GM12878 (cell line): ENCODE results near the gene DMRTC2. TPM values are rescaled to one million over a fixed set of nuclear protein-coding genes. Genes with fewer than 3 reads are reported as not detected.

Experiments
- ATAC-seq: fragments of 200-7000 bp; cut with Tn5 transposase; 3 replicates; pipeline ENCODE4 v1.9.1; 2020; ENCODE audit warnings: mild to moderate bottlenecking, moderate library complexity
- BruUV-seq: library from RNA; stranded (reverse); fragments of 400-500 nt; replicated peaks from 2 replicates; lab custom pipeline; 2021; lab: Mats Ljungman, UMichigan
- CTCF ChIA-PET: fragments of 300-600 bp; sonication (Branson Sonifier 250); formaldehyde crosslinking; extraction: SDS; loops from one replicate; lab custom pipeline; 2021; ENCODE audit warnings: inconsistent platforms; lab: Yijun Ruan, JAX
- POLR2A ChIA-PET: fragments of 350-600 bp; formaldehyde crosslinking; extraction: SDS; loops from one replicate; lab custom pipeline; 2021; ENCODE audit warnings: inconsistent platforms; lab: Charles Lee
- RAD21 ChIA-PET: fragments of 300-600 bp; sonication (Branson Sonifier 250); formaldehyde crosslinking; loops from one replicate; lab custom pipeline; 2023; ENCODE audit warnings: antibody characterized with exemption; ENCODE audit not compliant: unreplicated experiment; lab: Charles Lee
- SMC1A ChIA-PET: fragments of 300-600 bp; sonication (Branson Sonifier 250); formaldehyde crosslinking; loops from one replicate; lab custom pipeline; 2023; ENCODE audit not compliant: unreplicated experiment, uncharacterized antibody; lab: Charles Lee
- DNase-seq: peaks from one replicate; pipeline ENCODE4 v3.0.0-alpha.2; 2011; ENCODE audit warnings: low read depth, low spot score
- FAIRE-seq: peaks from 3 replicates; lab custom pipeline; 2011; peaks lifted over from hg19 to GRCh38; lab: Jason Lieb, UNC
- H2AFZ ChIP-seq: 2 replicates; pipeline ENCODE4 v1.6.0; 2011; ENCODE audit warnings: low read depth, low read length, control low read depth; ENCODE audit not compliant: control insufficient read depth
- H3K27ac ChIP-seq: 2 replicates; pipeline ENCODE4 v1.5.1; 2011; ENCODE audit warnings: control low read depth; ENCODE audit not compliant: control insufficient read depth, insufficient read depth
- H3K27me3 ChIP-seq, 2 experiments: replicated peaks in 1 of 2; 2 replicates each; pipeline versions ENCODE4 v1.6.0 to v1.6.1; 2011; ENCODE audit warnings: low read length in 1 of 2; ENCODE audit not compliant: control insufficient read depth in 2 of 2, insufficient read depth in 2 of 2
- H3K36me3 ChIP-seq, 2 experiments: 2 replicates each; pipeline ENCODE4 v1.5.1; 2011; ENCODE audit warnings: low read length in 1 of 2; ENCODE audit not compliant: control insufficient read depth in 2 of 2, insufficient read depth in 2 of 2
- H3K4me1 ChIP-seq: 2 replicates; pipeline ENCODE4 v1.6.1; 2011; ENCODE audit warnings: mild to moderate bottlenecking, low read length, moderate library complexity, mixed read lengths; ENCODE audit not compliant: control insufficient read depth, insufficient read depth
- H3K4me2 ChIP-seq: 2 replicates; pipeline ENCODE4 v1.6.0; 2011; ENCODE audit warnings: control low read depth; ENCODE audit not compliant: control insufficient read depth, insufficient read depth
- H3K4me3 ChIP-seq: fragments of 200-600 bp; sonication (generic); 2 replicates; pipeline ENCODE4 v1.5.1; 2016
- H3K79me2 ChIP-seq: 2 replicates; pipeline ENCODE4 v1.6.0; 2011; ENCODE audit warnings: low read length; ENCODE audit not compliant: control insufficient read depth, insufficient read depth
- H3K9ac ChIP-seq: 2 replicates; pipeline ENCODE4 v1.8.0; 2011; ENCODE audit warnings: low read length, control low read depth, mixed read lengths; ENCODE audit not compliant: control insufficient read depth, insufficient read depth
- H3K9me3 ChIP-seq: replicated peaks from 3 replicates; pipeline ENCODE4 v1.5.1; 2011; ENCODE audit warnings: mild to moderate bottlenecking, low read length; ENCODE audit not compliant: control insufficient read depth, insufficient read depth
- H4K20me1 ChIP-seq: 2 replicates; pipeline ENCODE4 v1.6.0; 2011; ENCODE audit not compliant: control insufficient read depth, insufficient read depth
- CREB1 ChIP-seq: IDR thresholded peaks from 2 replicates; pipeline ENCODE4 v1.6.1; 2012; ENCODE audit warnings: low read depth, mild to moderate bottlenecking, inconsistent platforms
- E4F1 ChIP-seq: fragments of 450-650 bp; IDR thresholded peaks from 2 replicates; pipeline ENCODE4 v1.6.1; 2018; ENCODE audit warnings: borderline replicate concordance, mild to moderate bottlenecking; ENCODE audit not compliant: partially characterized antibody
- PAX5 ChIP-seq: IDR thresholded peaks from 2 replicates; pipeline ENCODE4 v1.6.1; 2011; ENCODE audit warnings: low read depth, low read length, borderline replicate concordance
- RUNX3 ChIP-seq: IDR thresholded peaks from 2 replicates; pipeline ENCODE4 v1.6.1; 2012; ENCODE audit warnings: low read length, inconsistent platforms
- SMAD5 ChIP-seq: IDR thresholded peaks from 2 replicates; pipeline ENCODE4 v1.6.1; 2016; ENCODE audit warnings: antibody characterized with exemption, low read depth
- SREBF2 ChIP-seq: IDR thresholded peaks from 2 replicates; pipeline ENCODE4 v1.6.1; 2012; ENCODE audit warnings: mild to moderate bottlenecking, low read length
- TCF12 ChIP-seq: IDR thresholded peaks from 2 replicates; pipeline ENCODE4 v1.6.1; 2011; ENCODE audit warnings: low read depth, mild to moderate bottlenecking, low read length
- ZBTB11 ChIP-seq: fragments of 450-650 bp; formaldehyde crosslinking; IDR thresholded peaks from 2 replicates; pipeline ENCODE4 v1.5.0; 2022; ENCODE audit warnings: mild to moderate bottlenecking, missing genetic modification characterization
- WGBS: methylation state at CpG from one replicate; pipeline ENCODE4 v1.1.6; 2016; ENCODE audit warnings: low lambda C conversion rate; ENCODE audit not compliant: insufficient replicate concordance, insufficient coverage; ENCODE audit errors: missing lambda C conversion rate; 5-methylcytosine and 5-hydroxymethylcytosine counted together
- in situ Hi-C: fragments of 300-500 bp; cut with MboI; formaldehyde crosslinking; loops from 9 replicates; pipeline ENCODE4 v1.14.3; 2018; ENCODE audit warnings: mixed read lengths
- intact Hi-C: fragments of 100-400 bp; cut with micrococcal nuclease; formaldehyde crosslinking; loops from one replicate; pipeline ENCODE4 v1.14.2; 2022; ENCODE audit not compliant: unreplicated experiment
- polyA plus RNA-seq, 11 experiments: library from polyadenylated mRNA; depleted of rRNA in 4 of 11; unstranded in 6 of 11; stranded (reverse) in 5 of 11; fragments of >200 nt; fragmentation: Nextera tagmentation in 4 of 11; fragmentation: Illumina TruSeq in 1 of 11; extraction: Ambion mirVana in 4 of 11; extraction: Trizol in 1 of 11; gene quantifications; 1 replicate in 1 of 11; 2 replicates in 10 of 11; pipeline versions ENCODE4 v1.2.1 to v1.2.3, GENCODE V29; 2011 to 2016; ENCODE audit warnings: inconsistent platforms in 2 of 11, missing spikeins in 2 of 11, low read depth in 1 of 11
- total RNA-seq, 4 experiments: library from RNA; depleted of rRNA in 3 of 4; stranded (reverse); fragments of >200 nt in 3 of 4; fragmentation: Illumina TruSeq in 1 of 4; extraction: Trizol in 1 of 4; gene quantifications; 2 replicates each; pipeline versions ENCODE4 v1.2.1 to v1.2.3, GENCODE V29; 2013 to 2021
- TF ChIP-seq, protein P1 (sequence below): fragments of 450-650 bp; IDR thresholded peaks from 2 replicates; pipeline ENCODE4 v1.6.1; 2017; ENCODE audit warnings: mild to moderate bottlenecking, moderate library complexity
- TF ChIP-seq, protein P2 (sequence below): fragments of 450-650 bp; IDR thresholded peaks from 2 replicates; pipeline ENCODE4 v1.6.1; 2017; ENCODE audit warnings: mild to moderate bottlenecking, low read depth, inconsistent platforms; ENCODE audit not compliant: poor library complexity, severe bottlenecking

Gene DMRTC2
- total and polyA plus RNA-seq, 10 of the 15 experiments (the other 5 are each of a cell fraction or from before 2014, with no cell fraction given): not detected

DNA sequence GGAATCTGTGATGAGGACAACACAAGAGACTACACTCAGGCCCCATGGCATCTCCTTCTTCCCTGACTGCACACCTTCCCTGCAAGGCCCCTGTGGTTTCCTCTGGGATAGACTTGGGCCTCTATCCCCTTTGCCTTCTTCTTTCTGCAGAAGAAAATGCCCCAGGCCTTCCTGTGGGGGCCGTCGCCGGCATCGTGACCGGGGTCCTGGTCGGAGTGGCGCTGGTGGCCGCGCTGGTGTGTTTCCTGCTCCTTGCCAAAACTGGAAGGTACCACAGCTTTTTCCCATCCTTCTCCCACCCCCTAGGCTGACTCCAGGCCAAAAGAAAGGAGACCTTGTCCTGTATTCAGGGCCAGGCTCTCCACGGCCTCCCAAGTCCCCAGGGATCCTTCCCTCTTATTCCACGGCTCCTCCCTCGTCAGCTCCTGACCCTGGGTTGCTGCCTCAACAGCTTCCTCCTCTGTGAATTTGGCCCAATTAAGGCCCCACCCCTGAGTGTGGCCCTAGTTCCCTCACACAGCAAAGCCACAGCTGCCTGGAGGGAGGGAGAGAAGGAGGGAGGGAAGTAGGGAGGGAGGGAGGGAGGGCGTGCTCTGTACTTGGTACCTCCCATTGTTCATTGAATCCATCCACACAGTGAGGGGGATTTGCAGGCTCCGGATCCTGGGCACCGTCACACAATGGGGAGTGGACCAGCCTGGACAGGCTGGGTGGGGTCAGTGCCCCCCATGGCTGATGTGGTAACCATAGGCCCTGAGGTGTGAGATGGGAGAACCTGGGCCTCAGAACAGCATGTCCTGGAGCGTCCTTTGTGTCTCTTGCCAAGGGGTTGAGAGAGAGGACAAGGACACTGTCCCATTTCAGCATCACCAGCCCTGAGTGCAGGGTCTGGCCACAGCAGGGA lies 35.9 kb upstream of the DMRTC2 start:
- H3K9me3 ChIP-seq: no peaks in the 10 kb centered on the region
- DNase-seq (no peak), FAIRE-seq (no peak), ATAC-seq (no peak)
- H3K36me3 ChIP-seq: no peaks in the 10 kb centered on the region
- H3K9ac ChIP-seq: no peak overlapping the region
- H3K27ac ChIP-seq: no peak overlapping the region
- CTCF ChIA-PET: interaction anchor here (0.6 kb wide), 1 partner anchor 366 kb away, joined by 3 read pairs; no protein-coding TSS in a partner anchor
- intact Hi-C loops (no loop called here), in situ Hi-C loops (no loop called here)
- H2AFZ ChIP-seq: no peak overlapping the region
- WGBS: 48% methylated on average over 15 of the region's 16 CpGs
- SMC1A ChIA-PET: no interaction called here
- no peak overlapping the region for H3K4me3 ChIP-seq
- no peaks in the 10 kb centered on the region; a peak in 1 of 4 replicates for H3K27me3 ChIP-seq
- RAD21 ChIA-PET: no interaction called here
- peaks cover 5% of the 10 kb centered on the region for H3K4me1 ChIP-seq
- no TSS peak for BruUV-seq
- H3K4me2 ChIP-seq: no peak overlapping the region
- POLR2A ChIA-PET: no interaction called here
- H3K79me2 ChIP-seq: no peaks in the 10 kb centered on the region
- H4K20me1 ChIP-seq: no peaks in the 10 kb centered on the region; the same call in 1 of the 2 replicates
- TF ChIP-seq ZBTB11 (CRISPR knock-in tag) (no peak), RUNX3 (no peak), TCF12 (no peak), PAX5 (no peak), E4F1 (no peak), SMAD5 (no peak), CREB1 (no peak), SREBF2 (no peak)
- TF ChIP-seq, protein P1, sequence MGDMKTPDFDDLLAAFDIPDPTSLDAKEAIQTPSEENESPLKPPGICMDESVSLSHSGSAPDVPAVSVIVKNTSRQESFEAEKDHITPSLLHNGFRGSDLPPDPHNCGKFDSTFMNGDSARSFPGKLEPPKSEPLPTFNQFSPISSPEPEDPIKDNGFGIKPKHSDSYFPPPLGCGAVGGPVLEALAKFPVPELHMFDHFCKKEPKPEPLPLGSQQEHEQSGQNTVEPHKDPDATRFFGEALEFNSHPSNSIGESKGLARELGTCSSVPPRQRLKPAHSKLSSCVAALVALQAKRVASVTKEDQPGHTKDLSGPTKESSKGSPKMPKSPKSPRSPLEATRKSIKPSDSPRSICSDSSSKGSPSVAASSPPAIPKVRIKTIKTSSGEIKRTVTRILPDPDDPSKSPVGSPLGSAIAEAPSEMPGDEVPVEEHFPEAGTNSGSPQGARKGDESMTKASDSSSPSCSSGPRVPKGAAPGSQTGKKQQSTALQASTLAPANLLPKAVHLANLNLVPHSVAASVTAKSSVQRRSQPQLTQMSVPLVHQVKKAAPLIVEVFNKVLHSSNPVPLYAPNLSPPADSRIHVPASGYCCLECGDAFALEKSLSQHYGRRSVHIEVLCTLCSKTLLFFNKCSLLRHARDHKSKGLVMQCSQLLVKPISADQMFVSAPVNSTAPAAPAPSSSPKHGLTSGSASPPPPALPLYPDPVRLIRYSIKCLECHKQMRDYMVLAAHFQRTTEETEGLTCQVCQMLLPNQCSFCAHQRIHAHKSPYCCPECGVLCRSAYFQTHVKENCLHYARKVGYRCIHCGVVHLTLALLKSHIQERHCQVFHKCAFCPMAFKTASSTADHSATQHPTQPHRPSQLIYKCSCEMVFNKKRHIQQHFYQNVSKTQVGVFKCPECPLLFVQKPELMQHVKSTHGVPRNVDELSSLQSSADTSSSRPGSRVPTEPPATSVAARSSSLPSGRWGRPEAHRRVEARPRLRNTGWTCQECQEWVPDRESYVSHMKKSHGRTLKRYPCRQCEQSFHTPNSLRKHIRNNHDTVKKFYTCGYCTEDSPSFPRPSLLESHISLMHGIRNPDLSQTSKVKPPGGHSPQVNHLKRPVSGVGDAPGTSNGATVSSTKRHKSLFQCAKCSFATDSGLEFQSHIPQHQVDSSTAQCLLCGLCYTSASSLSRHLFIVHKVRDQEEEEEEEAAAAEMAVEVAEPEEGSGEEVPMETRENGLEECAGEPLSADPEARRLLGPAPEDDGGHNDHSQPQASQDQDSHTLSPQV: no peak
- TF ChIP-seq, protein P2, sequence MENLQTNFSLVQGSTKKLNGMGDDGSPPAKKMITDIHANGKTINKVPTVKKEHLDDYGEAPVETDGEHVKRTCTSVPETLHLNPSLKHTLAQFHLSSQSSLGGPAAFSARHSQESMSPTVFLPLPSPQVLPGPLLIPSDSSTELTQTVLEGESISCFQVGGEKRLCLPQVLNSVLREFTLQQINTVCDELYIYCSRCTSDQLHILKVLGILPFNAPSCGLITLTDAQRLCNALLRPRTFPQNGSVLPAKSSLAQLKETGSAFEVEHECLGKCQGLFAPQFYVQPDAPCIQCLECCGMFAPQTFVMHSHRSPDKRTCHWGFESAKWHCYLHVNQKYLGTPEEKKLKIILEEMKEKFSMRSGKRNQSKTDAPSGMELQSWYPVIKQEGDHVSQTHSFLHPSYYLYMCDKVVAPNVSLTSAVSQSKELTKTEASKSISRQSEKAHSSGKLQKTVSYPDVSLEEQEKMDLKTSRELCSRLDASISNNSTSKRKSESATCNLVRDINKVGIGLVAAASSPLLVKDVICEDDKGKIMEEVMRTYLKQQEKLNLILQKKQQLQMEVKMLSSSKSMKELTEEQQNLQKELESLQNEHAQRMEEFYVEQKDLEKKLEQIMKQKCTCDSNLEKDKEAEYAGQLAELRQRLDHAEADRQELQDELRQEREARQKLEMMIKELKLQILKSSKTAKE: no peak
